Stimulated activated CD4-positive, alpha-beta T cell treated with anti-CD3 and anti-CD28 coated beads, Interleukin-1b, Interleukin-23, amount 100 ng/mL, for 1 hour (primary cell): ENCODE results near the gene SLC35A4.
"Not testable (repeated sequence)": the region's sequence is repeated elsewhere in the genome, so short reads cannot be mapped to it uniquely, and the experiment has no call there.

Source experiments
- DNase-seq, 2 donors: peaks; one replicate each; pipeline ENCODE4 v3.0.0-alpha.2; 2020; ENCODE audit warnings: low read depth in 2 of 2

Gene SLC35A4

DNA sequence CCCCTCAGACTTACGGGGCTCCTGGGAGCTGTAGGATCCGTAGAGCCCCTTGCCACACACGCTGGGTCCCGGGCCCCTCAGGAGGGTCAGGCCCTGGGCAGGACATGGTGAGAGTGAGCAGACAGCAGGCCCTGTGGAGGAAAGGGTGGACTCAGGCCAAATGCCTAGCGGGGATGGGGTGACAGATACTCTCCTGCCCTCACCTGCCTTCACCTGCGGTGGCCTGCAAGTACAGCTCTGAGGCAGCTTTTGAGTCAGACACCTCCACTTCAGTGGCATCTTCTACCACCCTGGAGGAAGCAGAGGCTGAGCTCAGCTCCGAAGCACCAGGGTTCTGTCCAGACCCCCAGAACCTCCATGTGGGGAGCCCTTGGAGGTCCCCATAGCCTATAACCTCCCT is 26.2 kb downstream of the SLC35A4 start:
- no peak for DNase-seq

DNA sequence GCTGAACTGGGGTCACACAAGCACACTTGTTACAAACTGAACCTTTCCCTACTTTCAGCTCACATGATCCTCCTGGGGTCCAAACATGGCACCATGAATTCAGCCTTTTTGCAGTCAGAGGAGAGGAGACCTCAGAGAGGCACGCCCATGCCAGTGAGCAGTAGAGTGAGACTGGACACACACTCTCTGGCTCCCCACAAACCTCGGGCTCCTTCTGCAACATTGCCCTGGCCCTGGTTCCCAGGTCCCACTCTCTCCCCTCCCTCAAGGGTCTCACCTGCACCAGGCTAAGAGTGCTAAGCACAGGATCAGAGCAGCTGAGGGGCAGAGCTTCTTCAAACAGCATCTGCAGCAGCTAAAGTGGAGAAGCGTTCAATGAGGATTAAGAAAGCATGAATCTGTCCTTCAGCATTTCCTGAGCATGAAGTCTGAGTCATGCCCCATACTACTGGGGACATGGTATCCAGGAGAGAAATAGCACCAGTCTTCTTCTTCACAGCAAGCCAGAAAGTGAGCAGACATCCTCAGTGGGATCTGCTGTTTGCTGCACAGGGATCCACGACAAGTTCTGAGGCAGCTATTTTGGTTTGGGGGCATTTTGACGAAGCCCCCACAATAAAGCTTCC is 27.2 kb downstream of the SLC35A4 start:
- no peak for DNase-seq

DNA sequence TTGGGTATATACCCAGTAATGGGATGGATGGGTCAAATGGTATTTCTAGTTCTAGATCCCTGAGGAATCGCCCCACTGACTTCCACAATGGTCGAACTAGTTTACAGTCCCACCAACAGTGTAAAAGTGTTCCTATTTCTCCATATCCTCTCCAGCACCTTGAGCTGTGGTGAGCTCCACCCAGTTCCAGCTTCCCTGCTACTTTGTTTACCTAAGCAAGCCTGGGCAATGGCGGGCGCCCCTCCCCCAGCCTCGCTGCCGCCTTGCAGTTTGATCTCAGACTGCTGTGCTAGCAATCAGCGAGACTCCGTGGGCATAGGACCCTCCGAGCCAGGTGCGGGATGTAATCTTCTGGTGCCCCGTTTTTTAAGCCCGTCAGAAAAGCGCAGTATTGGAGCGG is 28.4 kb downstream of the SLC35A4 start:
- not testable (repeated sequence) for DNase-seq

DNA sequence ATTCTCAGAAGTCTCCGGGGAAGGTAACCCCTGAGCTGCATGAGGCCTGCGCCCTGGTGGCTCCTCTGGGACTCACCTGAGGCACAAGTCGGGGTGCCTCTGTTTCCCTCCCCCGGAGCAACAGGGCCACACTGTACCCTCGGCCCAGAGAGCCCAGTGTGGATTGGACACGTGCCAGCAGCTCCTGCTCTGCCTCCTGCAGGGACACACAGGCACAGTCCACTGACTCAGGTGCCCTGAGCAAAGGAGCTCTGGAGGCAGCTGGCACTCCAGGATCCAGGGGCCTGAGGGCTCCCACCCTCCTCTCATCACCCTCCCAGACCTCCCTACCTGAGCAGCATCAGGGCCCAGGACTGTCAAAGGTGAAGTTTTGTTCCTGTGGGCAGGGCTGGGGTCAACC is 29.5 kb downstream of the SLC35A4 start:
- DNase-seq: no peak

DNA sequence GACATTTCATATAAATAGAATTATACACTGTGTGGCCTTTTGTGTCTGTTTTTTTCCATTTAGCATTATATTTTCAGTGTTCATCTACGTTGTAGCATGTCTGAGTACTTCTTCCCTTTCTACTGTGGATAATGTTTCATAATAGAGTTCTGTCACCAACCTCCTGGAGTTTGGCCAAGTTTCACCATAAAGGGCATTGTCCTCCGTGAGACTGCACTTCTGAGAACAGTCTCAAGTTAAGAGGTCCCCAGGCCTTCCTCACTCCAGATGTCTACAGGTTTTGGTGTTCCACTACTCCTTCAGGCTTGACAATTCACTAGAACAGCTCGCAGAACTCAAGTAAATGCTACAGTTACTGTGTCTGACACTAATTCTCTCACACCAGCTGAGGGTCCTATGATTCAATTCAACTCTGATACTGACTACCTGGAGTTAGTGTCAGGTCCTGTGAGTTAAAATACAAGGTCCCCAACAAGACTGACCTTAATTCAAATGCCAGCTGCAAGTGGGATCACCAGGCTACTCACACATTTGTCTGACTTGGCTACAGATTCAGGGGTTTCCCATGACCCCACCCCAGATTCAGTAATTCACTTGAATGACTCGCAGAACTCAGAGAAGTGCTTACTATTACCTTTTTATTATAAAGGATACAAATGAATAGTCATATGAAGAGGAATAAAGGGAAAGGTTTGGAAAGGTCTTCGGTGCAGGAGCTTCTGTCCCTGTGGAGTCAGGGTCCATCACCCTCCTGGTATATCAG is 31.1 kb downstream of the SLC35A4 start:
- no peak for DNase-seq

DNA sequence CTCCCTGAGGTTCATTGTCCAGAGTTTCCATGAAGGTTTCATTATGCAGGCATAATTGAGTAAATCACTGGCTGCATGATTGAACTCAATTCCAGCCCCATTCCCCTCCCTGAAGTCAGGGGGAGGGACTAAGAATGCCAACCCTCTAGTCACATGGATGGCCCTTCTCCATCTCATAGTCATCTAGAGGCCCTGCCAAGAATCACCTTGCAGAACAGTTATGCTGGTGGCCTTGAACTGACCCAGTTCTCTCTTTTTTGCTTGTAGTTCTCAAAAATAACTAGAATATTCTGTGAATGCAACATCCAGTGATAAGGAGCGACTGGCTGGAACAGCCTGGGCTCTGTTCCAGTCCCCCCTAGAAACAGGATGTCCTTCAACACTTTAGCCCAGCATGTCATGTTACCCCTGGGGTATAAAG is 31.7 kb downstream of the SLC35A4 start:
- DNase-seq: no peak

DNA sequence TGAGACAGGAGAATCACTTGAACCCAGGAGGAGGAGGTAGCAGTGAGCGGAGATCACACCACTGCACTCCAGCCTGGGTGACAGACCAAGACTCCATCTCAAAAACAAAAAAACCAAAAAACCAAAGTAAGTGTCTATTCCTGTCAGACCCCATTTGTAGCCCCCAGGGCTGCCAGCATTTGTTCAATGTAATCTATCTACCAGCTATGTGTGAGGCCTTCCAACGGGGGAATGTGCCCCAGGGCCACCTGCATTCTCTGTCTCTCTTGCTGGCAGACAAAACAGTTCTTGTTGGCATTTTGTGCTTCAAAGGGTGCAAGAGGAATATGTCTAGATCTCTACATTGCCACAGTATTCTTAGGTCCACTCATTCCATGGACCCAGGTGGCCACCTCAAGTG is 34.2 kb downstream of the SLC35A4 start:
- DNase-seq: no peak

DNA sequence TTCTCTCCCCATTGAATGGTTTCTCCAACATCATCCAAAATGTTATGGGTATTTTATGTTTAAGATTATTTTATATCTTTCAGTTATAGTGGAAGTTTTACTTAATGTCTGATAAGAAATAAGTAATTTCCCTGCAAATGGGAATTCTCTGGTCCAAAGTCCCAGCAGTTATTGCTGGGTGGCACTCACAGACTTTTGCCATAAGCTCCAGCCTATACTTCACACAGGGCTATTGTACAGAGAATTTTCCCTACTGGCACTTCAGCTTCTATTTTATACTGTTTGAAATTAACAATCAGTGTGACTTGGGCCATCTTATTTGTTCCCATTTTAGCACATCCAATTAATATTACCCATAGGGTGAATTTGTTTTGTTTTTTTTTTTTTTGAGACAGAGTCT is 35.5 kb downstream of the SLC35A4 start:
- no peak for DNase-seq

DNA sequence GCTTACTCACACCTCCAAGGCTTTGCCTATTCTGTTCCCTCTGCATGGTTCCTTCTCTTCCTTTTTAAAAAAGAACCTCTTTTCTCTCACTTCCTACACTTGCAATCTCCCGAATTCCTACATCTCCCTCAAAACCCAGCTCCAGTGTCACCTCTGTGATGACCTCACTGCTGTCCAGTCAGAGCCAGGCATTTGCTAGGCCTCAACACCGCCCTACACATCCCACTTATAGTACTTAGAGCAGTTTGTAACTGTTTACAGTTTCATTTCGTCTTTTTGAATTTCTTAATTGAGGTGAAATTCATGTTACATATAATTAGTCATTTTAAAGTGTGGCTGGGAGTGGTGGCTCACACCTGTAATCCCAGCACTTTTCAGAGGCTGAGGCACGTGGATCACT is 37.5 kb downstream of the SLC35A4 start:
- no peak for DNase-seq

DNA sequence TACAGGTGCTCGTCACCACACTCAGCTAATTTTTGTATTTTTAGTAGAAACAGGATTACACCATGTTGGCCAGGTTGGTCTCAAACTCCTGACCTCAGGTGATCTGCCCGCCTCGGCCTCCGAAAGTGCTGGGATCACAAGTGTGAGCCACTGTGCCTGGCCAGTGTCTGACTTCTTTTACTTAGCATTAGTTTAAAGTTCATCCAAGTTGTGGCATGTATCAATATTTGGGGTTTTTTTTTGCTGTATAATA is 38.7 kb downstream of the SLC35A4 start:
- DNase-seq: not testable (repeated sequence)

DNA sequence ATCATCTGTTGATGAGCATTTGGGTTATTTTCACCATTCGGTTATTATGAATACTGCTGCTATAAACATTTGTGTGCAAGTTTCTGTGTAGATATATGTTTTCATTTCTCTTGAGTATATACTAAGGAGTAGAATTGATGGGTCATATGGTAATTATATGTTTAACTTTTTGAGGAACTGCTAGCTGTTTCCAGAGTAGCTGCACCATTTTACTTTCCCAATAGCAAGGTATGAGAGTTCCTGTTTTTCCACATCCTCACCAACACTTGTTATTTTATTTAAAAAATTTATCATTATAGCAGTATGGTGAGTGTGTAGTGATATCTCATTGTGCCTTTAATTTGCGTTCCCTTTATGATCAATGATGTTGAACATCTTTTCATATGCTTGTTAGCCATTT is 39.1 kb downstream of the SLC35A4 start:
- DNase-seq: no peak

DNA sequence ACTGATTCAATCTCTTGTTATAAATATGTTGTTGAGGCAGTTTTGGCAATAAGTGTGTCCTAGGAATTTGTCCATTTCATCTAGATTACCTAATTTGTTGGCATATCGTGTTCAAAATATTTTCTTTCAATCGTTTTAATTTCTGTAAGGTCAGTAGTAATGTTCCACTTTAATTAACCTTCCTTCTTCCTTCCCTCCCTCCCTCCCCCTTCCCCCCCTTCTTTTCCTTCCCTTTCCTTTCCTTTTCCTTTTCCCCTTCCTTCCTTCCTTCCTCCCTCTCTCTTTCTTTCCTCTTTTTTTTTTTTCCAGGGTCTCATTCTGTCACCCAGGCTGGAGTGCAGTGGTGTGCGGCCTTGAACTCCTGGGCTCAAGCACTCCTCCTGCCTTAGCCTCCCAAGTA is 41.3 kb downstream of the SLC35A4 start:
- no peak for DNase-seq

DNA sequence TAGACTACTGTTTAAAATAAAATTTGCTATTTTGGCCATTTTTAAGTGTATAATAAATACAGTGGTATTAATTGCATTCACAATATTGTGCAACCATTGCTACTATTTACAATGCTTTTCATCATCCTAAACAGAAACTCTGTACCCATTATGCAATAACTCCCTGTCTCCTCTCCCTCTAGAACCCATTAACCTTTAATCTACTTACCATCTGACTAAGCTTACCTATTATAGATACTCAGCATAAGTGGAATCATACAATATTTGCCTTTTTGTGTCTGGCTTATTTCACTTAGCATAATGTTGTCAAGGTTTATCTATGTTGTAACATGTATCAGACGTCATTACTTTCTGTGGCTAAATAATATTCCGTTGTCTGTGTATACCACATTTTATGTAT is 42.4 kb downstream of the SLC35A4 start:
- no peak for DNase-seq

DNA sequence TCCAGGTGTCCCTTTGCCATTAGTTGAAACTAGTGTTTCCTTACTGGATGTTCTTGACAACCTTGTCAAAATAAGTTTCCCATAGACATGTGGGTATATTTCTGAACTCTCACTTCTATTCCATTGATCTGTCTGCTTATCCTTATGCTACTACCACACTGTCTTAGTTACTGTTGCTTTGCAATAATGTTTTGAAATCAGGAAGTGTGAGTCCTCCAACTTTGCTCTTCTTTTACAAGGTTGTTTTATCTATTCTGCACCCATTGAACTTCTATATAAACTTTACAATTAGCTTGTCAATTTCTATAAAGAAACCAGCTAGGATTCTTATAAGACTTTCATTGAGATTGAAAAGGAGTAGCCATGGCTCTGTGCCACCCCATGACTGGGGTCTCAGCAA is 44.1 kb downstream of the SLC35A4 start:
- no peak for DNase-seq

DNA sequence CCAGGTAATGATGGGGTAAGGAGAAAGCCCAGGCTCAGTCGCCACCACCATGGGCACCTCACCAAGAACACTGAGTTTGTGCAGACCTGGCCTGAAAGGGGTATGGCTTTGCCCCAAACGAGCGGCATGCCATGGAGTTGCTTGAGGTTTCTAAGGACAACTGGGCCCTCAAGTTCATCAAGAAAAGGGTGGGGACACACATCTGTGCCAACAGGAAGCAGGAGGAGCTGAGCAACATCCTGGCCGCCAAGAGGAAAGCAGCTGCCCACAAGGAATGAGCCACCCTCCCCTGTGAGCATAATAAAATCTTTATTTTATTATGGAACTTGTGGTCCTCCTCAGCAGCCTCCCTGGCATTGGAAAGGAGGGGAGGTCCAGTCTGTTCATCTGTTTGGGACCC is 44.5 kb downstream of the SLC35A4 start:
- no peak for DNase-seq

DNA sequence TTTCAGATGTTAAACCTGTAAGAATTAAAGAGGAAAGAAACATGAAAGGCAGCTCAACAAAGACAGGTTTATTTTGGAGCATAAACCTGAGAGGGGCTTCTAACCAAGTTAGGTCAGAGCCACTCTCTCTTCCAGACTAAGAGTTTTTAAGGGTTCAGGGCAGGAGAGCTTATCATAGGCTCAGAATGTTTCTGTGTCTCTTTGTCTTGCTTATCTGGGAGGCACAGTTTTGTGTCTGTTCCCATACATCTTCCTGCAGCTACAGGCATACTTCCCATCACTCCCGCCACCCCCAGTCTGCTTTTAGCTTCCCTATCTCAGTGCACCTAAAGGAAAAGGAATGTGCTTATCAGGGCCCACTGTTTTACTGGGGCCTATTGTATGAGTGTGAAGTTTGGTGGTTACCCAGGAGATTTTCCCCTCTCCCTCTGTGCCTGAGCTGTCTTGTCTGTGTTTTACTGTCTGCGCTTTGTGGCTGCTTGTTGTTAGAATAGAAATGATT is 46.4 kb downstream of the SLC35A4 start:
- no peak for DNase-seq
